Panc1 (cell line): ENCODE measurements around the gene RIMBP2. TPM values are rescaled to one million over a fixed set of nuclear protein-coding genes. Genes with fewer than 3 reads are reported as not detected.

Experiments
- ATAC-seq: fragments of 200-7000 bp; cut with Tn5 transposase; 2 replicates; pipeline ENCODE4 v1.9.1; 2020; ENCODE audit warnings: mild to moderate bottlenecking, moderate library complexity
- BruUV-seq: library from RNA; stranded (reverse); fragments of 400-500 nt; replicated peaks from 2 replicates; lab custom pipeline; 2021; lab: Mats Ljungman, UMichigan
- CTCF ChIA-PET: fragments of 300-600 bp; sonication (Branson Sonifier 250); formaldehyde crosslinking; loops from one replicate; lab custom pipeline; 2022; ENCODE audit warnings: antibody characterized with exemption; lab: Charles Lee
- POLR2A ChIA-PET: fragments of 300-600 bp; sonication (Branson Sonifier 250); formaldehyde crosslinking; loops from one replicate; lab custom pipeline; 2022; ENCODE audit warnings: antibody characterized with exemption; lab: Charles Lee
- DNase-seq: peaks from one replicate; pipeline ENCODE4 v3.0.0-alpha.2; 2010; ENCODE audit warnings: low read depth, low spot score
- H3K27ac ChIP-seq: 2 replicates; pipeline ENCODE4 v1.5.1; 2011; ENCODE audit warnings: mild to moderate bottlenecking, low read length, inconsistent platforms
- H3K27me3 ChIP-seq: fragments of 200-500 bp; sonication (Bioruptor generic); 2 replicates; pipeline ENCODE4 v1.6.0; 2014; ENCODE audit warnings: low read length, inconsistent platforms; ENCODE audit not compliant: control insufficient read depth, insufficient read depth
- H3K36me3 ChIP-seq: fragments of 200-500 bp; sonication (Bioruptor generic); 2 replicates; pipeline ENCODE4 v1.5.1; 2014; ENCODE audit warnings: inconsistent platforms, mild to moderate bottlenecking, low read length, moderate library complexity; ENCODE audit not compliant: control insufficient read depth, insufficient read depth
- H3K4me1 ChIP-seq: 2 replicates; pipeline ENCODE4 v1.5.1; 2011; ENCODE audit warnings: inconsistent platforms, mild to moderate bottlenecking, low read length, moderate library complexity; ENCODE audit not compliant: control insufficient read depth, insufficient read depth
- H3K4me3 ChIP-seq, 2 experiments: 2 replicates each; pipeline ENCODE4 v1.5.1; 2011 to 2012; ENCODE audit warnings: low read depth in 2 of 2, low read length in 2 of 2, mild to moderate bottlenecking in 2 of 2, inconsistent platforms in 1 of 2, moderate library complexity in 1 of 2
- H3K9me3 ChIP-seq: fragments of 200-500 bp; sonication (Bioruptor generic); 2 replicates; pipeline ENCODE4 v1.5.1; 2014; ENCODE audit warnings: low read depth, mild to moderate bottlenecking, inconsistent platforms, low read length, moderate library complexity; ENCODE audit not compliant: control insufficient read depth, insufficient read depth
- POLR2AphosphoS5 ChIP-seq: IDR thresholded peaks from 2 replicates; pipeline ENCODE4 v1.6.1; 2012; ENCODE audit warnings: mild to moderate bottlenecking, low read depth, low read length, moderate library complexity
- SIN3A ChIP-seq: IDR thresholded peaks from 2 replicates; pipeline ENCODE4 v1.6.1; 2012; ENCODE audit warnings: low read depth, mild to moderate bottlenecking, low read length, moderate library complexity, borderline replicate concordance; ENCODE audit not compliant: insufficient read depth
- TCF7L2 ChIP-seq: IDR thresholded peaks from 2 replicates; pipeline ENCODE4 v1.6.1; 2011; ENCODE audit warnings: mild to moderate bottlenecking, low read depth, low read length, inconsistent platforms
- in situ Hi-C: cut with HindIII; loops from 2 replicates; pipeline ENCODE4 v1.10.0; 2016; ENCODE audit warnings: low sequenced_read_pairs, low pct_unique_long_range_greater_than_20kb
- intact Hi-C: fragments of 100-400 bp; cut with micrococcal nuclease; formaldehyde crosslinking; loops from one replicate; pipeline ENCODE4 v1.10.0; 2022; ENCODE audit not compliant: unreplicated experiment
- total RNA-seq: library from RNA; stranded (reverse); gene quantifications from one replicate; pipeline ENCODE4 v1.2.1, GENCODE V29; 2021; ENCODE audit not compliant: unreplicated experiment
- TF ChIP-seq, protein P1 (sequence below), 2 experiments: IDR thresholded peaks; 2 replicates each; pipeline ENCODE4 v1.6.1; 2011 to 2012; ENCODE audit warnings: low read depth in 2 of 2, control low read depth in 1 of 2, low read length in 1 of 2, mild to moderate bottlenecking in 1 of 2, moderate library complexity in 1 of 2; ENCODE audit not compliant: insufficient read depth in 1 of 2
- TF ChIP-seq, protein P2 (sequence below): fragments of 450-650 bp; IDR thresholded peaks from 2 replicates; pipeline ENCODE4 v1.5.1; 2017; ENCODE audit warnings: mild to moderate bottlenecking

The RIMBP2 gene
- total RNA-seq, 1 experiment from 2014 or later, result not detected

DNA sequence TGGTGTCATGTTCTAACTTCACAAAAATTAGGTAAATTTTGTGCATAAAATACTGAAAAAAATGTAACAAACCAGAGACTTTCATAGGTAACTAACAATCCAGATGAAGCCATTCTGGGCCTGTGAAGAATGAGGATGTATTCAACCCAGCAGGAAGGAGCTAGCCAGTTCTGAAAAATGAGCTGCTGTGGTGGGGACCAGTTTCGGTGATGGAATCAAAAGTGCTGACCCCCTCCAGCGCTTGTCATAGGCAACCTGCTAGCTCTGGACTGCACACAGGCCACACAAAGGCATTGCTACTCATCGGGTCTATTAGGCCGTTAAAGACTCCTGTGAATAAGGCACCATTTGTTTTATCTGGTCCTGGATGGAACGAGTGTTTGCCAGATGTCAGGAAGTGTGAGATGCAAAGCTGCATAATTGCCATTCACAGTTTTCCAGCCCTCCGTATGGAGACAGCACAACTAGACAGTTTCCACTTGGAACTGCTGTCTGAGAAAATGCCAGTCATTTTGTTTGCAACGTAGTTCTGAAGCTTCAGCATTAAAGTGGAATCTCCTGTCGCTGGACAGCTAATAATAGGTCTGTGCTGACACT is 3.3 kb upstream of the RIMBP2 start:
- intact Hi-C loops (no loop called here), in situ Hi-C loops (no loop called here)
- ChIA-PET CTCF (no interaction called here), POLR2A (no interaction called here)
- Histone ChIP-seq H3K9me3 (no peaks in the 10 kb centered on the region; the same call in 1 of the 2 replicates), H3K4me3 (no peak overlapping the region), H3K4me1 (no peaks in the 10 kb centered on the region; the same call in 1 of the 2 replicates), H3K27ac (no peak overlapping the region), H3K36me3 (no peaks in the 10 kb centered on the region), H3K27me3 (peaks cover 2% of the 10 kb centered on the region; the same call in 1 of the 2 replicates)
- DNase-seq (no peak), ATAC-seq (no peak)
- BruUV-seq, result no TSS peak
- TF ChIP-seq TCF7L2 (no peak), POLR2AphosphoS5 (no peak), SIN3A (no peak)
- TF ChIP-seq, protein P1, sequence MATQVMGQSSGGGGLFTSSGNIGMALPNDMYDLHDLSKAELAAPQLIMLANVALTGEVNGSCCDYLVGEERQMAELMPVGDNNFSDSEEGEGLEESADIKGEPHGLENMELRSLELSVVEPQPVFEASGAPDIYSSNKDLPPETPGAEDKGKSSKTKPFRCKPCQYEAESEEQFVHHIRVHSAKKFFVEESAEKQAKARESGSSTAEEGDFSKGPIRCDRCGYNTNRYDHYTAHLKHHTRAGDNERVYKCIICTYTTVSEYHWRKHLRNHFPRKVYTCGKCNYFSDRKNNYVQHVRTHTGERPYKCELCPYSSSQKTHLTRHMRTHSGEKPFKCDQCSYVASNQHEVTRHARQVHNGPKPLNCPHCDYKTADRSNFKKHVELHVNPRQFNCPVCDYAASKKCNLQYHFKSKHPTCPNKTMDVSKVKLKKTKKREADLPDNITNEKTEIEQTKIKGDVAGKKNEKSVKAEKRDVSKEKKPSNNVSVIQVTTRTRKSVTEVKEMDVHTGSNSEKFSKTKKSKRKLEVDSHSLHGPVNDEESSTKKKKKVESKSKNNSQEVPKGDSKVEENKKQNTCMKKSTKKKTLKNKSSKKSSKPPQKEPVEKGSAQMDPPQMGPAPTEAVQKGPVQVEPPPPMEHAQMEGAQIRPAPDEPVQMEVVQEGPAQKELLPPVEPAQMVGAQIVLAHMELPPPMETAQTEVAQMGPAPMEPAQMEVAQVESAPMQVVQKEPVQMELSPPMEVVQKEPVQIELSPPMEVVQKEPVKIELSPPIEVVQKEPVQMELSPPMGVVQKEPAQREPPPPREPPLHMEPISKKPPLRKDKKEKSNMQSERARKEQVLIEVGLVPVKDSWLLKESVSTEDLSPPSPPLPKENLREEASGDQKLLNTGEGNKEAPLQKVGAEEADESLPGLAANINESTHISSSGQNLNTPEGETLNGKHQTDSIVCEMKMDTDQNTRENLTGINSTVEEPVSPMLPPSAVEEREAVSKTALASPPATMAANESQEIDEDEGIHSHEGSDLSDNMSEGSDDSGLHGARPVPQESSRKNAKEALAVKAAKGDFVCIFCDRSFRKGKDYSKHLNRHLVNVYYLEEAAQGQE (IDR thresholded peaks at IDR 0.05; ENCODE audit: insufficient read depth in 1 of 2, low read depth in 2 of 2, low read length in 1 of 2), result no peak

DNA sequence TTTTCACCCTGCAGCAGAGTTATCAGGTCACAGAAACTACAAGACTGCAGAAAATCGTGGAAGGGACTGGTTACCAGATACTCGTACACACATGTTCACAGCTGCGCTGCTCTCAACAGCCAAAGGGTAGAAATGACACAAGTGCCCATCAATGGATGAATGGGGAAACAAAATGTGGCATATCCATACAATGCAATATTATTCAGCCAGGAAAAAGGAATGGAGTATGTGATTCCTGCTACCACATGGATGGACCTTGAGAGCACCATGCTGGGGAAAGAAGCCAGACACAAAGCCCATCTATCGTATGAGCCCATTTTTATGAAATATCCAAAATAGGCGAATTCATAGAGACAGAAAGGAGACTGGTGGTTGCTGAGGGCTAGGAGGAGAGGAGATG is 1.7 kb upstream of the RIMBP2 start:
- no peak overlapping the region for H3K27ac ChIP-seq
- no peak overlapping the region for H3K4me3 ChIP-seq
- H3K36me3 ChIP-seq, result no peaks in the 10 kb centered on the region
- DNase-seq, result no peak
- TF ChIP-seq, protein P2, sequence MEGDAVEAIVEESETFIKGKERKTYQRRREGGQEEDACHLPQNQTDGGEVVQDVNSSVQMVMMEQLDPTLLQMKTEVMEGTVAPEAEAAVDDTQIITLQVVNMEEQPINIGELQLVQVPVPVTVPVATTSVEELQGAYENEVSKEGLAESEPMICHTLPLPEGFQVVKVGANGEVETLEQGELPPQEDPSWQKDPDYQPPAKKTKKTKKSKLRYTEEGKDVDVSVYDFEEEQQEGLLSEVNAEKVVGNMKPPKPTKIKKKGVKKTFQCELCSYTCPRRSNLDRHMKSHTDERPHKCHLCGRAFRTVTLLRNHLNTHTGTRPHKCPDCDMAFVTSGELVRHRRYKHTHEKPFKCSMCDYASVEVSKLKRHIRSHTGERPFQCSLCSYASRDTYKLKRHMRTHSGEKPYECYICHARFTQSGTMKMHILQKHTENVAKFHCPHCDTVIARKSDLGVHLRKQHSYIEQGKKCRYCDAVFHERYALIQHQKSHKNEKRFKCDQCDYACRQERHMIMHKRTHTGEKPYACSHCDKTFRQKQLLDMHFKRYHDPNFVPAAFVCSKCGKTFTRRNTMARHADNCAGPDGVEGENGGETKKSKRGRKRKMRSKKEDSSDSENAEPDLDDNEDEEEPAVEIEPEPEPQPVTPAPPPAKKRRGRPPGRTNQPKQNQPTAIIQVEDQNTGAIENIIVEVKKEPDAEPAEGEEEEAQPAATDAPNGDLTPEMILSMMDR, result no peak
- TF ChIP-seq SIN3A (no peak), POLR2AphosphoS5 (no peak), TCF7L2 (no peak)
- TF ChIP-seq, protein P1 (IDR thresholded peaks at IDR 0.05; ENCODE audit: insufficient read depth in 1 of 2, low read depth in 2 of 2, low read length in 1 of 2), result no peak
- intact Hi-C loops (no loop called here), in situ Hi-C loops (no loop called here)
- ChIA-PET POLR2A (no interaction called here), CTCF (no interaction called here)
- no peaks in the 10 kb centered on the region; the same call in 1 of the 2 replicates for H3K9me3 ChIP-seq
- no peak for ATAC-seq
- peaks cover 2% of the 10 kb centered on the region; the same call in 1 of the 2 replicates for H3K27me3 ChIP-seq
- no TSS peak for BruUV-seq
- H3K4me1 ChIP-seq, result no peaks in the 10 kb centered on the region; the same call in 1 of the 2 replicates
